Esophagus muscularis mucosa (tissue), 4 donors: ENCODE data around the gene PHYHIPL. TPM values are rescaled to one million over a fixed set of nuclear protein-coding genes. Genes with fewer than 3 reads are reported as not detected.
A peak's percentile ranks its signal among the peaks of the same experiment; 100 is the strongest.

ENCODE experiments used
- DNase-seq: peaks from one replicate; pipeline ENCODE4 v3.0.0-alpha.2; 2017; ENCODE audit errors: extremely low spot score
- H3K27ac ChIP-seq, 4 donors: fragments of 200-600 bp; sonication (generic); replicated peaks in 1 of 4; 1 replicate in 3 of 4; 2 replicates in 1 of 4; pipeline ENCODE4 v1.5.1; 2016 to 2019; ENCODE audit warnings: mild to moderate bottlenecking in 1 of 4
- H3K27me3 ChIP-seq, 4 donors: fragments of 200-600 bp; sonication (generic); one replicate each; pipeline versions ENCODE4 v1.5.1 to v1.6.0; 2016 to 2019
- H3K36me3 ChIP-seq, 4 donors: fragments of 200-600 bp; sonication (generic); one replicate each; pipeline ENCODE4 v1.5.1; 2016 to 2019
- H3K4me1 ChIP-seq, 4 donors: fragments of 200-600 bp; sonication (generic); one replicate each; pipeline ENCODE4 v1.5.1; 2016 to 2019
- H3K4me3 ChIP-seq, 4 donors: fragments of 200-600 bp; sonication (generic); 1 replicate in 2 of 4; 2 replicates in 2 of 4; pipeline ENCODE4 v1.5.1; 2016 to 2019; ENCODE audit warnings: mild to moderate bottlenecking in 4 of 4, moderate library complexity in 1 of 4
- H3K9me3 ChIP-seq, 4 donors: fragments of 200-600 bp; sonication (generic); 1 replicate in 3 of 4; 2 replicates in 1 of 4; pipeline ENCODE4 v1.5.1; 2016 to 2019
- CTCF ChIP-seq, 3 experiments: fragments of 200-600 bp in 2 of 3; fragments of 450-650 bp in 1 of 3; sonication (generic) in 2 of 3; IDR thresholded peaks; one replicate each; pipeline ENCODE4 v1.5.1; 2017 to 2019; ENCODE audit warnings: antibody characterized with exemption in 3 of 3, mild to moderate bottlenecking in 2 of 3, moderate library complexity in 1 of 3
- EP300 ChIP-seq: sonication (generic); formaldehyde crosslinking; IDR thresholded peaks from one replicate; pipeline ENCODE4 v1.6.1; 2017; ENCODE audit warnings: antibody characterized with exemption
- POLR2A ChIP-seq: fragments of 450-650 bp; IDR thresholded peaks from one replicate; pipeline ENCODE4 v1.6.1; 2017; ENCODE audit warnings: antibody characterized with exemption, moderate library complexity, mild to moderate bottlenecking, low read depth
- POLR2AphosphoS5 ChIP-seq, 2 donors: sonication (generic); formaldehyde crosslinking; IDR thresholded peaks; one replicate each; pipeline ENCODE4 v1.6.1; 2017; ENCODE audit warnings: antibody characterized with exemption in 2 of 2
- WGBS: methylation state at CpG from one replicate; pipeline ENCODE4 v1.1.5; 2018; 5-methylcytosine and 5-hydroxymethylcytosine counted together
- intact Hi-C: fragments of 100-400 bp; cut with DNase I; formaldehyde crosslinking; loops from one replicate; pipeline ENCODE4 v1.15.1; 2023
- total RNA-seq, 4 donors: library from RNA; depleted of rRNA; stranded (reverse); fragments of >200 nt; gene quantifications; one replicate each; pipeline versions ENCODE4 v1.1.0 to v1.2.1, GENCODE V29; 2016

The PHYHIPL gene
- total RNA-seq, 4 donors from 2014 or later, result 0.34 to 1.7 (median 0.76) TPM

- TF ChIP-seq POLR2AphosphoS5 (IDR thresholded peaks at IDR 0.05) (no peak), EP300 (no peak), CTCF (IDR thresholded peaks at IDR 0.05) (no peak), POLR2A (no peak)
- intact Hi-C loops, result no loop called here
These were observed 103.0 kb downstream of the PHYHIPL start for GRCh38 chr10:59279476-59279875.

DNA sequence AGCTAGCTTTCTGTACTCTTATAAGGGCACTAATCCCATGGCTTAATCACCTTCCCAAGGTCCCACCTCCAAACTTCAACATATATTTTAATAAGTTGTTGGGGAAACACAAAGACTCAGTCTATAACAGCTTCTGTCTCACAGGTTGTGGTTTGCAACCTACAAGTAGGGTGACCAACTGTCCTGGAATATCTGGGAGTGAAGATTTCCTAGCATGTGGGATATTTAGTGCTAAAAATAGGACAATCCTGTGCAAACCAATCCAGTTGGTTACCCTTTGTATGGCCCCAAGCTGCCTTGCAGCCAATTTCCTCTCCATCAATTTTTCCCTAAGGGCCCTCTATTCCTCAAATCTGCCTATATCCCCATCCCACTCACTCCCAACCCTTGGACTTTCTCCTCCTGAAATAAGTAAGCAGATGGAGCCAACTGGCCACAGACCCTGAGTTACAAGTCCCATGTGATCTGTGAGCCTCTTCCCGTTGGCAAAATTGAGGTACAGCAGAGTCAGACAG is 103.6 kb downstream of the PHYHIPL start:
- H3K27ac ChIP-seq, result peak overlapping the region in 1 of 4 donors; percentile 35
- TF ChIP-seq EP300 (no peak), POLR2A (no peak), CTCF (IDR thresholded peaks at IDR 0.05) (no peak), POLR2AphosphoS5 (IDR thresholded peaks at IDR 0.05) (no peak)
- intact Hi-C loops, result no loop called here
- peaks cover 0 to 14% (median 0%) of the 10 kb centered on the region in 4 donors for H3K36me3 ChIP-seq
- H3K27me3 ChIP-seq, result no peaks in the 10 kb centered on the region
- H3K4me1 ChIP-seq, result peaks cover 2 to 49% (median 46%) of the 10 kb centered on the region in 4 donors
- H3K4me3 ChIP-seq, result no peak overlapping the region
- 60% methylated on average over 1 of the region's 1 CpG for WGBS
- no peak for DNase-seq
- no peaks in the 10 kb centered on the region for H3K9me3 ChIP-seq

More at GRCh38 chr10:59279476-59279875, 103.0 kb downstream of the PHYHIPL start:
- no peak for DNase-seq
- H3K36me3 ChIP-seq, result peaks cover 0 to 15% (median 2%) of the 10 kb centered on the region in 4 donors
- 56% methylated on average over 1 of the region's 1 CpG for WGBS
- H3K27me3 ChIP-seq, result no peaks in the 10 kb centered on the region
- no peaks in the 10 kb centered on the region for H3K9me3 ChIP-seq
- no peak overlapping the region for H3K4me3 ChIP-seq
- peak overlapping the region in 1 of 4 donors; percentile 35 for H3K27ac ChIP-seq
- H3K4me1 ChIP-seq, result peaks cover 0 to 45% (median 41%) of the 10 kb centered on the region in 4 donors

DNA sequence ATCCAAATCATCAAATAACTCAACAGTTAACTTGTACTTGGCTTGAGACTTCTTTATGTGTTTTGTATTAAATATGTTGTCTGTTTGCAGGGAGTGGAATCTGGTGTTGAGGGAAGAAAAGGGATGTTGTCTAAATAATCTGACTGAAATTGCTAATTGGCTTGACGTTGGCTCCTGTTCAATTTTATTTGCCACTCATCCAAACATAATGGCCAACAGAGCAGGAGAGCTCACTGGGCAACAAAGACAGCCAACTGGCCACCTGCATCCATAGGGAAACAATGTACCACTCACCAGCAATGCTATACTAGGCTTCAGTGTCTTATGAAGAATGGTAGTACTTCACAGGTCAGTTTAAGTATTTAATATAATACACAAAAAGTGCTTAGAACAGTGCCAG is 105.4 kb downstream of the PHYHIPL start:
- Histone ChIP-seq H3K9me3 (no peaks in the 10 kb centered on the region), H3K27me3 (no peaks in the 10 kb centered on the region), H3K36me3 (peaks cover 0 to 9% (median 0%) of the 10 kb centered on the region in 4 donors), H3K4me1 (peaks cover 5 to 57% (median 54%) of the 10 kb centered on the region in 4 donors), H3K4me3 (no peak overlapping the region), H3K27ac (no peak overlapping the region)
- intact Hi-C loops, result no loop called here
- DNase-seq, result no peak
- no peak for TF ChIP-seq POLR2AphosphoS5 (IDR thresholded peaks at IDR 0.05)
- no peak for TF ChIP-seq EP300
- TF ChIP-seq CTCF (IDR thresholded peaks at IDR 0.05), result no peak
- no peak for TF ChIP-seq POLR2A
- 77% methylated on average over 1 of the region's 1 CpG for WGBS

DNA sequence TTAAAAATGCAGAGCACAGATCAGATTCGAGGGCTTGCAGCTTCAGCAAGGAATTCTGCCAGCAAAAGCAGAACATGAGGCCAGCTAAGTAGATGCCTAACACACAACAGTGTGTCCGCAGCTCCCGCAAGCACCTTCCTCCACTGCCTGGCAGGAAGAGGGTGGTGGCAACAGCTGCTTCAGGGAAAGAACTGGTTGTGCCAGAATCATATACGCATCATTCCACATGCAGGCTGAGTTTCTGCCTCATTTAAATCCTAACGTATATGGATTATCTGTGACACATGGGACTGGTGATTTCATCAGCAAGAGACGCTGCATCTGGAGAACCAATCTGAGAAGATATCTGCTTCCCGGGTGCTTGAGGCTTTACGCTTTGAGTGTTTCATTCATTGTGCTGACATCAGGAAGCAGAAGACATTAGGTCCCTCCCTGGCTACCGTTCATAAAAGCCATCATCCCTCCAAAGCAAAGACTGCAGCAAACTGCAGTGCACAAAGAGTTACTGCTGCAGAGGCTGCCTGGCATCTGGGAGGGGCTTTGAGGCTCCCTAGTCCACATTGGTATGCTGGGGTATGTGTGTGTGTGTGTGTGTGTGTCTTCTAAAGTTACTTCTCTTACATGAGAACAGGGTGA is 107.1 kb downstream of the PHYHIPL start:
- intact Hi-C loops, result no loop called here
- Histone ChIP-seq H3K4me3 (no peak overlapping the region), H3K27me3 (no peaks in the 10 kb centered on the region), H3K36me3 (peaks cover 0 to 9% (median 0%) of the 10 kb centered on the region in 4 donors), H3K9me3 (no peaks in the 10 kb centered on the region), H3K27ac (peak overlapping the region in 2 of 4 donors; percentile 19 to 31), H3K4me1 (peaks cover 5 to 67% (median 59%) of the 10 kb centered on the region in 4 donors)
- TF ChIP-seq EP300 (no peak), POLR2AphosphoS5 (IDR thresholded peaks at IDR 0.05) (peak in 1 of 2 donors; percentile 17)
- WGBS, result 47% methylated on average over 9 of the region's 9 CpGs
- no peak for DNase-seq

DNA sequence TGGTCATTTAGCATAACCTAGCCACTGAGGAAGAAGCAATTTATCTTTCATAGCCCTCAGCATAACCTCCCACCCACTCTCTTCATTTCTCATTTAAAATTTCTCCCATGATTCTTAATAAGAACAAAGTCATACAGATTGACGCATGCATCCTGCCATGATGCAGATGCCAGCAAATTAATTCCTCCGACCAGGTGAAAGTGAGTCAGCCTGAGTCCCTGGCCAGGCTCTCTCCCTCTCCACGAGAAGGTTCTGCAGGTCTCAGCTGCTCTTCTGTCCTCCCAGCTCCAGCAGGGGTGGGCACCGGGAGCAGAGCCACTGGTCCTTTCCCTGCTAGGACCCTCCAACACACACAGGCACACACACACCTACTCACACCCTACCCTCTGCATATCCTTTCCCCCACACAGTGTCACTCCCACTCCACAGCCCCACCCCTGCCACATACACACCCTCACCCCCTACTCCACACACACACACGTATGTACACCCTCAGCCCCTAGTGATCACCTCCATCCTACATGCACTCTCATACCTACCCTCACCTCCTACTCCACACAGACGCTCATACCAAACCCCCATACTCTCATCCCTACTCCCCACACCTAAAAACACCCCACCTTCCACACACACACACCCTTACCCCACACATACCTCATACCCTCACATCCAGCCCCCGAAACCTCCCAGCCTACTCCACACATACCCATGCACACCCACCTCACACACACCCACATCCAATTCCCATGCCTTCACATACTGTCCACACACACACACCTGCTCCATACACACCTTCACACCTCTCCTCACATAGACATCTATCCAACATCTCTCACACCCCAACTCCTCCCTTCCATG is 107.9 kb downstream of the PHYHIPL start:
- intact Hi-C loops, result no loop called here
- peak overlapping the region in 2 of 4 donors; percentile 19 to 31 for H3K27ac ChIP-seq
- DNase-seq, result no peak
- H3K36me3 ChIP-seq, result peaks cover 0 to 9% (median 0%) of the 10 kb centered on the region in 4 donors
- H3K27me3 ChIP-seq, result no peaks in the 10 kb centered on the region
- 70% methylated on average over 7 of the region's 7 CpGs for WGBS
- H3K4me3 ChIP-seq, result no peak overlapping the region
- TF ChIP-seq CTCF (IDR thresholded peaks at IDR 0.05) (no peak), POLR2A (no peak), POLR2AphosphoS5 (IDR thresholded peaks at IDR 0.05) (no peak), EP300 (no peak)
- H3K9me3 ChIP-seq, result no peaks in the 10 kb centered on the region
- H3K4me1 ChIP-seq, result peaks cover 5 to 71% (median 59%) of the 10 kb centered on the region in 4 donors
